Suprapubic skin (tissue), 4 donors: ENCODE results near the gene FRAS1. TPM values are rescaled to one million over a fixed set of nuclear protein-coding genes. Genes with fewer than 3 reads are reported as not detected.

Experiments
- DNase-seq, 2 donors: peaks; one replicate each; pipeline ENCODE4 v3.0.0-alpha.2; 2019; ENCODE audit warnings: low spot score in 2 of 2
- H3K27ac ChIP-seq: fragments of 200-600 bp; sonication (generic); one replicate; pipeline ENCODE4 v1.5.1; 2019
- H3K27me3 ChIP-seq: fragments of 200-600 bp; sonication (generic); one replicate; pipeline ENCODE4 v1.5.1; 2019
- H3K36me3 ChIP-seq: fragments of 200-600 bp; sonication (generic); one replicate; pipeline ENCODE4 v1.5.1; 2019
- H3K4me1 ChIP-seq: fragments of 200-600 bp; sonication (generic); one replicate; pipeline ENCODE4 v1.5.1; 2019
- H3K4me3 ChIP-seq: fragments of 200-600 bp; sonication (generic); one replicate; pipeline ENCODE4 v1.5.1; 2019; ENCODE audit warnings: mild to moderate bottlenecking
- H3K9me3 ChIP-seq: fragments of 200-600 bp; sonication (generic); one replicate; pipeline ENCODE4 v1.5.1; 2019
- CTCF ChIP-seq, 2 donors: fragments of 200-600 bp in 1 of 2; fragments of 450-650 bp in 1 of 2; sonication (generic) in 1 of 2; IDR thresholded peaks; one replicate each; pipeline ENCODE4 v1.5.1; 2016 to 2019; ENCODE audit warnings: antibody characterized with exemption in 2 of 2, mild to moderate bottlenecking in 1 of 2, moderate library complexity in 1 of 2
- EP300 ChIP-seq: sonication (generic); formaldehyde crosslinking; IDR thresholded peaks from one replicate; pipeline ENCODE4 v1.6.1; 2017; ENCODE audit warnings: antibody characterized with exemption
- POLR2A ChIP-seq, 2 donors: fragments of 450-650 bp; IDR thresholded peaks; one replicate each; pipeline ENCODE4 v1.6.1; 2017; ENCODE audit warnings: antibody characterized with exemption in 2 of 2, mild to moderate bottlenecking in 2 of 2, moderate library complexity in 2 of 2
- POLR2AphosphoS5 ChIP-seq, 3 donors: sonication (generic); formaldehyde crosslinking; IDR thresholded peaks; one replicate each; pipeline ENCODE4 v1.6.1; 2017; ENCODE audit warnings: antibody characterized with exemption in 3 of 3
- WGBS: methylation state at CpG from one replicate; pipeline ENCODE4 v1.1.5; 2018; 5-methylcytosine and 5-hydroxymethylcytosine counted together
- total RNA-seq, 4 donors: library from RNA; depleted of rRNA; stranded (reverse); fragments of >200 nt; gene quantifications; one replicate each; pipeline ENCODE4 v1.1.0, GENCODE V29; 2016

FRAS1 gene
- total RNA-seq, 4 donors from 2014 or later = 1.4 to 24.9 (median 3.8) TPM

GRCh38 chr4:78451407-78451806, 394.3 kb downstream of the FRAS1 start:
- WGBS = 68% methylated on average over 3 of the region's 3 CpGs
- H3K9me3 ChIP-seq = no peaks in the 10 kb centered on the region
- no peaks in the 10 kb centered on the region for H3K36me3 ChIP-seq
- TF ChIP-seq POLR2AphosphoS5 (IDR thresholded peaks at IDR 0.05) (no peak), EP300 (no peak), POLR2A (IDR thresholded peaks at IDR 0.05) (no peak), CTCF (IDR thresholded peaks at IDR 0.05) (no peak)
- no peak for DNase-seq
- H3K27me3 ChIP-seq = no peaks in the 10 kb centered on the region
- H3K4me1 ChIP-seq = no peaks in the 10 kb centered on the region
- no peak overlapping the region for H3K27ac ChIP-seq
- H3K4me3 ChIP-seq = no peak overlapping the region

- Histone ChIP-seq H3K4me1 (no peaks in the 10 kb centered on the region), H3K9me3 (no peaks in the 10 kb centered on the region), H3K36me3 (no peaks in the 10 kb centered on the region), H3K27me3 (no peaks in the 10 kb centered on the region), H3K27ac (no peak overlapping the region), H3K4me3 (no peak overlapping the region)
- DNase-seq = no peak
- TF ChIP-seq POLR2A (IDR thresholded peaks at IDR 0.05) (no peak), EP300 (no peak), CTCF (IDR thresholded peaks at IDR 0.05) (no peak), POLR2AphosphoS5 (IDR thresholded peaks at IDR 0.05) (no peak)
- 67% methylated on average over 3 of the region's 3 CpGs for WGBS
Measured at GRCh38 chr4:78454016-78454415, 396.9 kb downstream of the FRAS1 start.

DNA sequence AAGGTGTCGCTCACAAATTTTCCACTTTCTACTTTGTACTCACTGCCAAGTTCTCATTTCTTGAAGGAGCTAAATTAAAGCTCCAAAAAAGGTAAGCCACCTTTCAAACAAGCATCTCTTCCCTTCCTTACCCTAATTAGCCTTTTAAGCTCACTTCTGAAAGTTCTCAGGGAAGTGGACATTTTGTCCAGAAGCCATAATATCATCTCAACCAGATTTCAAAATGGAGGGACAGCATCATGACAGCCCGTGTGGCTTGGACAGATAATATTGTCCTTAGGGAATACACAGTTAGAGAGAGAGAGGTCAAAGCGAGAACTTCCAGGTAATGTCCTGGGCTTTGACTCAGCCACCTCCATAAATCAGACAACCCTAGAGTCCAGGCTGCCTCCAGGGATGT, 400.6 kb downstream of the FRAS1 start:
- Histone ChIP-seq H3K4me1 (no peaks in the 10 kb centered on the region), H3K27ac (no peak overlapping the region), H3K27me3 (no peaks in the 10 kb centered on the region), H3K9me3 (no peaks in the 10 kb centered on the region), H3K36me3 (no peaks in the 10 kb centered on the region), H3K4me3 (no peak overlapping the region)
- DNase-seq = no peak
- no peak for TF ChIP-seq POLR2AphosphoS5 (IDR thresholded peaks at IDR 0.05)
- TF ChIP-seq EP300 = no peak
- no peak for TF ChIP-seq CTCF (IDR thresholded peaks at IDR 0.05)
- TF ChIP-seq POLR2A (IDR thresholded peaks at IDR 0.05) = no peak
- 86% methylated on average over 3 of the region's 3 CpGs for WGBS

DNA sequence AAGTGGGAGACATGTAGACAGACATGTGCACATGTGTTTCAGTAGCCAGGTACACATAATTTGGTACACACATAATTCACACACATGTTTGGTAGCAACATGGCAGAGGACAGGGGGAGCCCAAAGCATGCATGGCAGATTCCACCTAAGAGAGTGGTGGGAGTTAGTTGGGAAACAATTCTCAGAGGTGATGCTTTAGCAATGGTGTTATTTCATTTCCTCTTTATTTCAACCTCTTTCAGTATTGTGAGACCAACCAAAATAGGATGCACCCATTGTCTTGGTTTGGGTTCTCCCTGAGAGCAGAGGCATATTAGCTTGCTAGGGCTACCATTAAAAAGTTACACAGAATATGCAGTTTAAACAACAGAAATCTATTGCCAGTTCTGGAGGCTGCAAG, 402.2 kb downstream of the FRAS1 start:
- H3K4me1 ChIP-seq = no peaks in the 10 kb centered on the region
- H3K9me3 ChIP-seq = no peaks in the 10 kb centered on the region
- no peak overlapping the region for H3K4me3 ChIP-seq
- TF ChIP-seq CTCF (IDR thresholded peaks at IDR 0.05) = no peak
- no peak for TF ChIP-seq POLR2A (IDR thresholded peaks at IDR 0.05)
- no peak for TF ChIP-seq EP300
- no peak for TF ChIP-seq POLR2AphosphoS5 (IDR thresholded peaks at IDR 0.05)
- DNase-seq = no peak
- H3K27ac ChIP-seq = no peak overlapping the region
- no peaks in the 10 kb centered on the region for H3K27me3 ChIP-seq
- no peaks in the 10 kb centered on the region for H3K36me3 ChIP-seq

GRCh38 chr4:78460368-78460767, 403.2 kb downstream of the FRAS1 start:
- Histone ChIP-seq H3K9me3 (no peaks in the 10 kb centered on the region), H3K27me3 (no peaks in the 10 kb centered on the region), H3K4me3 (no peak overlapping the region), H3K27ac (no peak overlapping the region), H3K4me1 (no peaks in the 10 kb centered on the region), H3K36me3 (no peaks in the 10 kb centered on the region)
- TF ChIP-seq CTCF (IDR thresholded peaks at IDR 0.05) (no peak), EP300 (no peak), POLR2A (IDR thresholded peaks at IDR 0.05) (no peak), POLR2AphosphoS5 (IDR thresholded peaks at IDR 0.05) (no peak)
- WGBS = 95% methylated on average over 3 of the region's 3 CpGs
- no peak for DNase-seq
